HL-60/S4 treated with phorbol 12-myristate 13-acetate at 8.2 ng/mL for 4 days and 3 days (cell line): ENCODE data around the gene SMIM35.
"Not testable (repeated sequence)": the region's sequence is repeated elsewhere in the genome, so short reads cannot be mapped to it uniquely, and the experiment has no call there.

Source experiments
- in situ Hi-C: fragments of 300-500 bp; cut with MboI; formaldehyde crosslinking; loops from 2 replicates; pipeline ENCODE4 v1.15.0; 2022; ENCODE audit warnings: low sequenced_read_pairs

Gene SMIM35

GRCh38 chr11:117992620-117993019 lies 94.1 kb downstream of the SMIM35 start:
- in situ Hi-C loops, result loop anchor here (10.0 kb wide), 1 partner anchor 62 kb away; no protein-coding TSS in a partner anchor

GRCh38 chr11:117992136-117992535 lies 94.6 kb downstream of the SMIM35 start:
- in situ Hi-C loops, result loop anchor here (10.0 kb wide), 1 partner anchor 63 kb away; no protein-coding TSS in a partner anchor

GRCh38 chr11:117989351-117990102 lies 97.2 kb downstream of the SMIM35 start:
- in situ Hi-C loops, result loop anchor here (10.0 kb wide), 1 partner anchor 65 kb away; no protein-coding TSS in a partner anchor

GRCh38 chr11:117986981-117987574 lies 99.7 kb downstream of the SMIM35 start:
- in situ Hi-C loops, result no loop called here

- in situ Hi-C loops, result no loop called here
These were observed 100.5 kb downstream of the SMIM35 start, which contains the start of gene IL10RA for GRCh38 chr11:117985953-117986887. Gene IL10RA, plus strand, starts transcription at chr11:117986394. Its CDS starts 74 bp downstream, at chr11:117986468.

- in situ Hi-C loops, result no loop called here
These were observed 102.3 kb downstream of the SMIM35 start for GRCh38 chr11:117984476-117984875.

- in situ Hi-C loops, result no loop called here
These were observed 103.6 kb downstream of the SMIM35 start for GRCh38 chr11:117983163-117983475.

GRCh38 chr11:117980720-117981119 lies 106.0 kb downstream of the SMIM35 start:
- in situ Hi-C loops, result no loop called here

- in situ Hi-C loops, result no loop called here
These were observed 106.5 kb downstream of the SMIM35 start for GRCh38 chr11:117980280-117980679.

GRCh38 chr11:117979481-117980211 lies 107.1 kb downstream of the SMIM35 start:
- in situ Hi-C loops, result no loop called here

- in situ Hi-C loops, result no loop called here
These were observed 107.8 kb downstream of the SMIM35 start for GRCh38 chr11:117978991-117979390.

- in situ Hi-C loops, result not testable (repeated sequence)
These were observed 108.4 kb downstream of the SMIM35 start for GRCh38 chr11:117978291-117978910.

- in situ Hi-C loops, result not testable (repeated sequence)
These were observed 109.0 kb downstream of the SMIM35 start for GRCh38 chr11:117977612-117978264.

GRCh38 chr11:117977029-117977428 lies 109.7 kb downstream of the SMIM35 start:
- in situ Hi-C loops, result no loop called here

GRCh38 chr11:117976445-117976844 lies 110.3 kb downstream of the SMIM35 start:
- in situ Hi-C loops, result no loop called here

GRCh38 chr11:117973503-117973860 lies 113.3 kb downstream of the SMIM35 start:
- in situ Hi-C loops, result no loop called here

- in situ Hi-C loops, result no loop called here
These were observed 113.9 kb downstream of the SMIM35 start for GRCh38 chr11:117972629-117973502.

GRCh38 chr11:117972044-117972443 lies 114.7 kb downstream of the SMIM35 start:
- in situ Hi-C loops, result no loop called here
